HepG2 (cell line): ENCODE results near the gene SDR42E2. TPM values are rescaled to one million over a fixed set of nuclear protein-coding genes. Genes with fewer than 3 reads are reported as not detected.

Experiments
- BATF2 ChIP-seq: sonication (generic); formaldehyde crosslinking; IDR thresholded peaks from 2 replicates; pipeline ENCODE4 v1.8.0; 2022; ENCODE audit warnings: mild to moderate bottlenecking, missing genetic modification reagents, moderate library complexity
- HDAC2 ChIP-seq: sonication (generic); formaldehyde crosslinking; IDR thresholded peaks from 2 replicates; pipeline ENCODE4 v1.4.0; 2020; ENCODE audit warnings: missing genetic modification reagents
- JUN ChIP-seq: sonication (generic); formaldehyde crosslinking; IDR thresholded peaks from 2 replicates; pipeline ENCODE4 v1.4.0; 2020; ENCODE audit warnings: mild to moderate bottlenecking, missing genetic modification reagents
- MTF1 ChIP-seq: sonication (generic); formaldehyde crosslinking; IDR thresholded peaks from 2 replicates; pipeline ENCODE4 v1.5.0; 2020; ENCODE audit warnings: missing genetic modification reagents
- NR2F6 ChIP-seq, 2 experiments: IDR thresholded peaks; 2 replicates each; pipeline ENCODE4 v1.6.1; 2016; ENCODE audit warnings: antibody characterized with exemption in 1 of 2, mild to moderate bottlenecking in 1 of 2
- PRDM10 ChIP-seq: sonication (generic); formaldehyde crosslinking; IDR thresholded peaks from 2 replicates; pipeline ENCODE4 v1.4.0; 2020; ENCODE audit warnings: low read depth, missing genetic modification reagents
- RARA ChIP-seq: IDR thresholded peaks from 2 replicates; pipeline ENCODE4 v1.6.1; 2016; ENCODE audit warnings: missing genetic modification reagents, missing compliant biosample characterization
- SMARCC2 ChIP-seq: fragments of 450-650 bp; IDR thresholded peaks from 2 replicates; pipeline ENCODE4 v1.6.1; 2017; ENCODE audit warnings: antibody characterized with exemption, mild to moderate bottlenecking
- SNAI1 ChIP-seq: sonication (generic); formaldehyde crosslinking; IDR thresholded peaks from 2 replicates; pipeline ENCODE4 v1.5.0; 2020; ENCODE audit warnings: mild to moderate bottlenecking, missing genetic modification reagents, borderline replicate concordance
- SOX13 ChIP-seq, 3 experiments: fragments of 450-650 bp in 1 of 3; sonication (generic) in 1 of 3; formaldehyde crosslinking in 1 of 3; IDR thresholded peaks in 2 of 3; conservative IDR thresholded peaks in 1 of 3; 2 replicates each; pipeline versions ENCODE4 v1.5.0 to v1.6.1; 2016 to 2020; ENCODE audit warnings: antibody characterized with exemption in 1 of 3, mild to moderate bottlenecking in 1 of 3, missing compliant biosample characterization in 1 of 3, missing genetic modification reagents in 1 of 3, moderate library complexity in 1 of 3
- SRSF1 ChIP-seq: fragments of 200-400 bp; formaldehyde crosslinking; optimal IDR thresholded peaks from 2 replicates; pipeline ENCODE3; 2017; ENCODE audit warnings: mild to moderate bottlenecking, low read depth, low read length, moderate library complexity
- TOE1 ChIP-seq: sonication (generic); formaldehyde crosslinking; IDR thresholded peaks from 2 replicates; pipeline ENCODE4 v1.4.0; 2020; ENCODE audit warnings: mild to moderate bottlenecking, missing genetic modification reagents
- ZNF253 ChIP-seq: sonication (generic); formaldehyde crosslinking; IDR thresholded peaks from 2 replicates; pipeline ENCODE4 v1.8.0; 2022; ENCODE audit warnings: mild to moderate bottlenecking, missing genetic modification reagents, borderline replicate concordance
- ZNF282 ChIP-seq: fragments of 450-650 bp; IDR thresholded peaks from 2 replicates; pipeline ENCODE4 v1.6.1; 2018; ENCODE audit not compliant: partially characterized antibody
- ZNF3 ChIP-seq: IDR thresholded peaks from 2 replicates; pipeline ENCODE4 v1.7.0; 2017; ENCODE audit warnings: inconsistent platforms
- ZNF44 ChIP-seq: sonication (generic); formaldehyde crosslinking; IDR thresholded peaks from 2 replicates; pipeline ENCODE4 v1.5.1; 2020; ENCODE audit warnings: mild to moderate bottlenecking, missing genetic modification reagents
- ZNF441 ChIP-seq: sonication (generic); formaldehyde crosslinking; IDR thresholded peaks from 2 replicates; pipeline ENCODE4 v1.7.0; 2021; ENCODE audit warnings: missing genetic modification reagents, borderline replicate concordance
- ZNF503 ChIP-seq: sonication (generic); formaldehyde crosslinking; IDR thresholded peaks from 2 replicates; pipeline ENCODE4 v1.4.0; 2020; ENCODE audit warnings: missing genetic modification reagents
- ZNF652 ChIP-seq: IDR thresholded peaks from 2 replicates; pipeline ENCODE4 v1.6.1; 2016; ENCODE audit warnings: low read depth, borderline replicate concordance
- ZNF678 ChIP-seq: sonication (generic); formaldehyde crosslinking; IDR thresholded peaks from 2 replicates; pipeline ENCODE4 v1.4.0; 2020; ENCODE audit warnings: mild to moderate bottlenecking, missing genetic modification reagents
- ZNF790 ChIP-seq: sonication (generic); formaldehyde crosslinking; IDR thresholded peaks from 2 replicates; pipeline ENCODE4 v1.8.0; 2022; ENCODE audit warnings: missing genetic modification reagents, mild to moderate bottlenecking, borderline replicate concordance
- polyA plus RNA-seq, 8 experiments: library from polyadenylated mRNA; depleted of rRNA in 3 of 8; stranded (reverse) in 7 of 8; unstranded in 1 of 8; fragments of >200 nt; fragmentation: Illumina TruSeq in 4 of 8; extraction: Trizol in 4 of 8; gene quantifications; 2 replicates each; pipeline versions ENCODE4 v1.2.1 to v1.2.3, GENCODE V29; 2011 to 2016; ENCODE audit warnings: low read depth in 4 of 8, missing spikeins in 1 of 8, mixed read lengths in 1 of 8; ENCODE audit not compliant: insufficient read depth in 1 of 8
- total RNA-seq, 5 experiments: library from RNA; depleted of rRNA; stranded (reverse); fragments of >200 nt; fragmentation: Illumina TruSeq; extraction: Trizol; gene quantifications; 2 replicates each; pipeline ENCODE4 v1.2.3, GENCODE V29; 2016; ENCODE audit warnings: low read depth in 1 of 5

SDR42E2 gene
- total and polyA plus RNA-seq, 2 of the 13 experiments (the other 11 are each of a cell fraction or from before 2014, with no cell fraction given), result 0.05 to 0.11 TPM

- no peak for TF ChIP-seq PRDM10 (CRISPR knock-in tag)
- TF ChIP-seq SNAI1 (CRISPR knock-in tag), result no peak
- no peak for TF ChIP-seq SOX13 (IDR thresholded peaks at IDR 0.05)
- peak in 1 of 2 experiments; percentile 22; a peak in 1 of 4 replicates for TF ChIP-seq SOX13 (CRISPR knock-in tag; conservative IDR thresholded peaks at IDR 0.05 in 1 of 2, IDR thresholded peaks at IDR 0.05 in 1 of 2)
- TF ChIP-seq ZNF678 (CRISPR knock-in tag), result no peak
- TF ChIP-seq ZNF282, result no peak
- TF ChIP-seq ZNF790 (CRISPR knock-in tag), result no peak
- TF ChIP-seq ZNF44 (CRISPR knock-in tag), result no peak
- peak; percentile 39; the same call in 1 of the 2 replicates for TF ChIP-seq HDAC2 (CRISPR knock-in tag)
- TF ChIP-seq ZNF503 (CRISPR knock-in tag), result no peak
- TF ChIP-seq ZNF3 (CRISPR knock-in tag), result no peak
- no peak for TF ChIP-seq BATF2 (CRISPR knock-in tag)
- no peak for TF ChIP-seq SRSF1
- 0 out of 2 replicates have a peak, but pooled peaks have one; percentile 63 for TF ChIP-seq ZNF253 (CRISPR knock-in tag)
- TF ChIP-seq ZNF441 (CRISPR knock-in tag), result no peak
- no peak for TF ChIP-seq ZNF652 (CRISPR knock-in tag)
- TF ChIP-seq RARA (CRISPR knock-in tag), result no peak
- no peak for TF ChIP-seq MTF1 (CRISPR knock-in tag)
- no peak for TF ChIP-seq JUN
- TF ChIP-seq SMARCC2, result no peak
- TF ChIP-seq NR2F6 (IDR thresholded peaks at IDR 0.05), result no peak
- no peak for TF ChIP-seq NR2F6 (CRISPR knock-in tag; IDR thresholded peaks at IDR 0.05)
- TF ChIP-seq TOE1 (CRISPR knock-in tag), result no peak
Observed at GRCh38 chr16:22188595-22189442, 26.5 kb downstream of the SDR42E2 start (continued).
